GM12873 (cell line): ENCODE results near the gene LRSAM1.

Experiments
- CTCF ChIP-seq: IDR thresholded peaks from 2 replicates; pipeline ENCODE4 v1.5.1; 2012; ENCODE audit warnings: low read depth, mild to moderate bottlenecking, moderate library complexity, low read length, control low read depth; ENCODE audit not compliant: insufficient read depth; ENCODE audit errors: missing control alignments

LRSAM1 gene

DNA sequence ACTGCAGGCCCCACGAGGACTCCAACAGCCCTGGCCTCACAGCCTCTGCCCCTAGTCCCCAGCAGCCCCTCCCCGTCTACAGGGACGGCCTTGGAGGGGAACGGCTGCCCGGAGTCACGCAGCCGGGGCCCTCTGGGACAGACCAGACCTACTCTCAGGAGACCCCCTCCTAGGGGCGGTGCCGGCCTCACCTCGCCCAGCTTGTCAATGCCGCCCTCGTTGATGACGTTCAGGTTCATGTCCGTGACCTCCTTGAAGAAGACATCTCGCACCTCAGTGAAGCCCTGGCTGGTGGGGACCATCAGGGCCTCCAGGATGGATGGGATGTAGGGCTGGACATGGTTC lies 58.6 kb downstream of the LRSAM1 start:
- no peak for TF ChIP-seq CTCF

DNA sequence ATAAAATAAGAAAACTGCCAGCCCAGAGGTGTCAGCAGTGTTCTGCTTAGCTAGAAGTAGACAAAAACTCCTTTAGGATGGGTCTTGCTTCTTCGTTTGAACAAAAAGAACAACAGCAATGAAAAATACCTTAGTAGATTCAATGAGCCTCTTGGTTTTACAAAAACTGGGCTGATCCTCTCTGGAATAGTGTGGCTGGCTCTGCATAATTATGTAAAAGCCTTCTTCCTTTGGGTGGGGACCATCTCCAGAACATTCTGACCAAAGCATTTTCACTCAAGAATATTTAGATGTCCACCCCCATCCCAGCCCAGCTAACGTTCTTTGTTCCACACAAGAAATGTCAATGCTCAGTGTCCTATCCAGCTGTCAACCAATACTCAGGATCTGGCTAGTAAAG lies 63.2 kb downstream of the LRSAM1 start:
- no peak for TF ChIP-seq CTCF

- no peak for TF ChIP-seq CTCF
These were observed 65.7 kb downstream of the LRSAM1 start for GRCh38 chr9:127516835-127517607.

DNA sequence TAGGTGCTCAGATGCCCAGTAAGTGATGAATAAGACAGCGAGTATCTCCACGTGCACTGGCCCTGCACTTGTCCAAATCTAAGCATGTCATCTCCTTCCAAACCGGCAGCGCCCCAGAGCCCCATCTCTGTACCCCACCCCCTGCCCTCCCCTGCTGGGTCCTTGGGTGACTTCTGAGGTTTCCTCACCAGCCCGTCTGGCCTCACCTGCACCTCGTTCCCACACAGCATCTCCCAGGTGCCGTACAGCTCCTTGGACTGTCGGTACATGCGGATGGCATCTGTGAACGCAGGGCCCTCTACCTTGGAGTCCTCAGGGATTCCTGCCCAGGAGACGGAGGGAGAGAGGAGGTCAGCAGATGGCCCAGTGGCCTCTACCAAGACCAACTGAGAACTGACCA lies 66.3 kb downstream of the LRSAM1 start:
- TF ChIP-seq CTCF = no peak

GRCh38 chr9:127518091-127518856 lies 67.0 kb downstream of the LRSAM1 start:
- no peak for TF ChIP-seq CTCF

DNA sequence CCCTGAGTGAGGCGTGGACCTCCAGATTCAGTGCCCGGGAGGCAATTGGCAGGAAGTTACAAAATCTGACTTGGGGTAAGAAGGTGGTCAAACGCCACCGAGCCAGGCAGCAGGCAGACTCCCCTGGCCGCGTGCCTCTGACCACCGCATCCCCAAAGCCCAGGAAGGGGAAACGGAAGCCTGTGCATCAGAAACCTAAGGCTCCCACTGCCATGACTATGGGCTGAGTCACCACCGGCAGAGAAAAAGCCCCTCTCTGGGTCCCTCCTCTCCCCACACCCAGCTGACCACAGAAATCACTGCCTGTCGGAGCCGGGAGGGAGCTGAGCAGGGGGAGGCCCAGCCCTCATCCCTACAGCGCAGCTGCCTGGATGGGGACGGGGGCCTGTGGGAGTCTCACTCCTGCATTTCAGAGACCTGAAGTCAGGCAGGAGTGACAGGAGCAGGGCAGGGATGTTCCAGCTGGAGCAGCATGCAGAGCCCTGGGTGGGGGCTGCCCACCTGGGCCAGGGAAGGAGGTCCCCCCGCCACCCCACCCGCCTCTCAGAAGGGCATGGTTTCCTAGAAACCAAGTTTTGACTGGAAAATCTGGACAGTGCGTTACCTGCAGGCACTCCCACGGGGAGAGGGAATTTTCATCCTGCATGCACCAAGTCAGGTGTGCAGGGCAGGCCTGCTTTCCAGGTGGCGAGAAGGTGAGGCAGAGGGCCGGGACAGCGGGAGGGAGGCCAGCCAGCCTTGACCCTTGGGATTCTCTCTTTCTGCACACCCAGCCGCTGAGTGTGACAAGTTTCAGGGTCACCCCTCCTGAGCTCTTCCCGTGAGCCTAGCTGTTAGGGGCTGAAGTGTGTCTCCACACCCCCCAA lies 68.2 kb downstream of the LRSAM1 start:
- no peak for TF ChIP-seq CTCF
